Activated CD4-positive, alpha-beta memory T cell treated with anti-CD3 and anti-CD28 coated beads, Interleukin-2, amount 10 ng/mL, durations not matched to agents 7 days and 5 days (primary cell): ENCODE measurements around the gene PPP6R1. TPM values are rescaled to one million over a fixed set of nuclear protein-coding genes. Genes with fewer than 3 reads are reported as not detected.
"Not testable (repeated sequence)": the region's sequence is repeated elsewhere in the genome, so short reads cannot be mapped to it uniquely, and the experiment has no call there.

Experiments
- CTCF ChIA-PET: fragments of 350-600 bp; sonication (Branson Sonifier 250); formaldehyde crosslinking; loops from one replicate; lab custom pipeline; 2021; ENCODE audit warnings: antibody characterized with exemption, inconsistent platforms; lab: Charles Lee
- POLR2A ChIA-PET: fragments of 350-600 bp; sonication (Branson Sonifier 250); formaldehyde crosslinking; loops from one replicate; lab custom pipeline; 2021; ENCODE audit warnings: antibody characterized with exemption; lab: Charles Lee
- DNase-seq: peaks from one replicate; pipeline ENCODE4 v3.0.0-alpha.2; 2020
- H3K27ac Mint-ChIP-seq: one replicate; pipeline ENCODE4 v1.8.0; 2021; ENCODE audit warnings: mild to moderate bottlenecking, mixed read lengths
- H3K27me3 Mint-ChIP-seq: one replicate; pipeline ENCODE4 v1.8.0; 2021; ENCODE audit warnings: mixed read lengths
- H3K36me3 Mint-ChIP-seq: one replicate; pipeline ENCODE4 v1.8.0; 2021; ENCODE audit warnings: low read depth, mixed read lengths
- H3K4me1 Mint-ChIP-seq: one replicate; pipeline ENCODE4 v1.8.0; 2021; ENCODE audit warnings: mixed read lengths
- H3K4me3 Mint-ChIP-seq: one replicate; pipeline ENCODE4 v1.8.0; 2021; ENCODE audit warnings: mild to moderate bottlenecking, mixed read lengths
- H3K9me3 Mint-ChIP-seq: one replicate; pipeline ENCODE4 v1.8.0; 2021; ENCODE audit warnings: mixed read lengths
- total RNA-seq, 2 experiments: library from RNA; stranded (reverse); gene quantifications; one replicate each; pipeline ENCODE4 v1.2.3, GENCODE V29; 2021

The PPP6R1 gene
- total RNA-seq, 2 experiments from 2014 or later: 213 to 229 TPM

- H3K27me3 Mint-ChIP-seq: no peaks in the 10 kb centered on the region
- no peak for DNase-seq
- no peak overlapping the region for H3K27ac Mint-ChIP-seq
- H3K4me3 Mint-ChIP-seq: no peak overlapping the region
- POLR2A ChIA-PET: no interaction called here
- CTCF ChIA-PET: no interaction called here
- peaks cover 6% of the 10 kb centered on the region for H3K4me1 Mint-ChIP-seq
- H3K9me3 Mint-ChIP-seq: no peaks in the 10 kb centered on the region
- H3K36me3 Mint-ChIP-seq: peaks cover 68% of the 10 kb centered on the region
These were observed 28.5 kb downstream of the PPP6R1 start for GRCh38 chr19:55230329-55230728.

DNA sequence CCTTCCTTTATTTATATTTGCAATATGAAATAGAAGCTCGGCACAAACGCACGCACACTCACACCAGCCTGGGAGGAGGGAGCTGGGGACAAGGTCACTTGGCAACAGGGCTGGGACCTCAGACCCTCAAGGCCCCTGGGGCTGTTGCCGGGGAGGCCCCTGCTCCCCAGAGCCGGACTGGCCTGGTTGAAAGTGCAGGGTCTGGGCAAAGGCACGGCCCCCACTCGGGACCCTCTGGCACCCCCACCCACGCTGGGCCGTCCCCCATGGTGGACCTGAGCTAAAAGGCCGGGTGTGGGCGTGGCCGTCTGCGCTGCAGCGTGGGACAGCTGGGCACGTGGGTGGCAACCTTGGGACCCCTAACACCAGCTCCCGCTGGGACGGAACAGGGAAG is 29.0 kb downstream of the PPP6R1 start:
- H3K4me1 Mint-ChIP-seq: peaks cover 6% of the 10 kb centered on the region
- CTCF ChIA-PET: no interaction called here
- POLR2A ChIA-PET: no interaction called here

GRCh38 chr19:55229145-55229788 is 29.6 kb downstream of the PPP6R1 start:
- CTCF ChIA-PET: no interaction called here
- no peak overlapping the region for H3K27ac Mint-ChIP-seq
- POLR2A ChIA-PET: no interaction called here
- H3K36me3 Mint-ChIP-seq: peaks cover 60% of the 10 kb centered on the region
- DNase-seq: no peak
- H3K27me3 Mint-ChIP-seq: no peaks in the 10 kb centered on the region
- peaks cover 6% of the 10 kb centered on the region for H3K4me1 Mint-ChIP-seq
- no peaks in the 10 kb centered on the region for H3K9me3 Mint-ChIP-seq
- no peak overlapping the region for H3K4me3 Mint-ChIP-seq

More for the DNA sequence above, 29.0 kb downstream of the PPP6R1 start:
- H3K36me3 Mint-ChIP-seq: peaks cover 65% of the 10 kb centered on the region
- H3K4me3 Mint-ChIP-seq: no peak overlapping the region
- DNase-seq: no peak
- no peak overlapping the region for H3K27ac Mint-ChIP-seq
- no peaks in the 10 kb centered on the region for H3K9me3 Mint-ChIP-seq
- H3K27me3 Mint-ChIP-seq: no peaks in the 10 kb centered on the region

GRCh38 chr19:55228403-55229031 is 30.3 kb downstream of the PPP6R1 start, which contains the start of gene TMEM86B:
Gene TMEM86B, minus strand, starts transcription at chr19:55228763. Its CDS starts 22 bp downstream, at chr19:55228741.
- H3K36me3 Mint-ChIP-seq: peaks cover 58% of the 10 kb centered on the region

DNA sequence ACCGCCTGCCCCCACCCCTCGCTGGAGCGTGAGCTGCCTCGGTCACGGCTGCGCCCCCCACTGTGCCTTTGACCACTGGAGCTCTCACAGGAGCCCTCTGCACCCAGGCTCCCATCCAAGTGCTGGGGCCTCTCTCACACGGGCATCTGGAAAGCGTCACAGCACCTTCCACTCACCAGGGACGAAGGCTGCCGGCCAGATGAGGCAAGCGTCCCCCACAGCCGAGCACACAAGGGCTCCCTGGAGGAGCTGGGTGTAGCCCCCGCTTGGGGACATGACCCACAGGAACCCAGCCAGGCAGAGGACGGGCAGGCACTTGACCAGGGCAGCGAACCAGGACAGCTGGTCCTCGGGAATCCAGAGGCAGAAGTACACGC is 30.8 kb downstream of the PPP6R1 start:
- peaks cover 5% of the 10 kb centered on the region for H3K4me1 Mint-ChIP-seq
- POLR2A ChIA-PET: interaction anchor here (0.9 to 1.4 kb wide), 3 partner anchors 26 to 31 kb away, joined by 3 to 5 read pairs (median 3); no protein-coding TSS in a partner anchor
- no peak for DNase-seq
- H3K27me3 Mint-ChIP-seq: no peaks in the 10 kb centered on the region
- no peaks in the 10 kb centered on the region for H3K9me3 Mint-ChIP-seq
- H3K36me3 Mint-ChIP-seq: peaks cover 55% of the 10 kb centered on the region
- CTCF ChIA-PET: no interaction called here
- H3K27ac Mint-ChIP-seq: no peak overlapping the region
- H3K4me3 Mint-ChIP-seq: no peak overlapping the region

More at GRCh38 chr19:55228403-55229031, 30.3 kb downstream of the PPP6R1 start, which contains the start of gene TMEM86B:
- no peak for DNase-seq
- no peaks in the 10 kb centered on the region for H3K27me3 Mint-ChIP-seq
- ChIA-PET POLR2A (interaction anchor here (0.9 to 1.3 kb wide), 2 partner anchors 26 to 31 kb away, joined by 3 read pairs; no protein-coding TSS in a partner anchor), CTCF (interaction anchor here (0.6 kb wide), 1 partner anchor 319 kb away, joined by 5 read pairs; no protein-coding TSS in a partner anchor)
- H3K4me3 Mint-ChIP-seq: no peak within 1 kb of the TSS
- no peak within 1 kb of the TSS for H3K27ac Mint-ChIP-seq
- H3K4me1 Mint-ChIP-seq: peaks cover 6% of the 10 kb centered on the region
- no peaks in the 10 kb centered on the region for H3K9me3 Mint-ChIP-seq

DNA sequence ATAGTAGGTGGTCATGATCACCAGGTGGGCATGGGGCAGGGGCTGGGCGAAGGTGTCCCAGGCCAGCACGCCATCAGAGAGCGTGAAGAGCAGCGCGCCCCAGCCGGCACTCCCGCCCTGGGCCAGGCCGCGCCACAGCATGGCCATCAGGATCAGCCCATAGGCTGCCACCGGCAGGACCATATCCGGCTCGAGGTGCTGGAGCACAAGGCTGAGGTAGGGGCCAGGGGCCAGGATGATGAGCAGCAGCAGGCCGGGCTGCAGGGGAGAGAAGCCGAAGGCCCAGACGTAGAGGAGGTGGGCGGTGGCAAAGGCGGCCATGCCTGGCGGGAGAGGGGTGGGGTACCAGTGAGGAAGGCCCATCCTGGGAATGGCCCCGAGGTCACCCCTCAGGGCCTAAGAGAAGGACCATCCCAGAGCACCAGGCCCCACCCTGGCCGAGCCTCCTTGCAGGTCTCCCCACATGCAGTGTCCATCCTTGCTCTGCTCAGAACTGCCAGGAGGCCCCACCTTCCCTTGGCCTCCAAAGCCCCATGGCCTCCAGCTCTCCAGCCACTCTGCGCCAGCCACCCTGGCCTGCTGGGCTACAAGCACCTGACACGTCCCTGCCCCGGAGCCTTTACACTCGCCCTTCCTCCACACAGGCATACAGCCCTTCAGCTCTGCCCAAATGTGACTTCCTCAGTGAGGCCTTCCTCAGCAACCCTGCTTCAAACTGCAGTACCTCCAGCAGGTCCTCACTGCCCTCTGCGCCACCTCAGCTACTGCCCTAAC is 31.4 kb downstream of the PPP6R1 start:
- ChIA-PET CTCF (no interaction called here), POLR2A (interaction anchor here (0.9 to 1.4 kb wide), 3 partner anchors 27 to 32 kb away, joined by 3 to 5 read pairs (median 3); no protein-coding TSS in a partner anchor)
- no peaks in the 10 kb centered on the region for H3K27me3 Mint-ChIP-seq
- no peaks in the 10 kb centered on the region for H3K9me3 Mint-ChIP-seq
- H3K36me3 Mint-ChIP-seq: peaks cover 50% of the 10 kb centered on the region
- peaks cover 2% of the 10 kb centered on the region for H3K4me1 Mint-ChIP-seq
- no peak overlapping the region for H3K27ac Mint-ChIP-seq
- no peak overlapping the region for H3K4me3 Mint-ChIP-seq
- DNase-seq: no peak

DNA sequence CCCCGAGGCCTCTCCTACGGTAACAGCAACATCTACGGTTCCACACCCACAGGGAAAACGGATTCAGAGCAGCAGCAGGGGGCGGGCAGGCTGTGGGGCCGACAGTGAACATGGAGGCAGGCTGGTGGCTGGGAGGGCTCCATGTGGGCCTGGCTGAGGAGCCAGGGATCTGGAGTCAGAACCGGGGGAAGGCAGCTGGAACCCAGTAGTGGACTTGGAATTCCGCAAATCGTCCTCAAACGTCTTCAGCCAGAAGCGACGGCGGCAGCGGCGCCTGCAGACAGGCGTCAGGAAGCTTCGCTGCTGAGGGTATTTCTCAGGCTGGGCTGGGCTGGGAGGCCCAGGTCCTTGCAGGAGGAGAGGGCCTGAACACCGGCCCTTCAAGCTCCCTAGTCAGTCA is 32.0 kb downstream of the PPP6R1 start:
- H3K27me3 Mint-ChIP-seq: no peaks in the 10 kb centered on the region
- no peak for DNase-seq
- no peaks in the 10 kb centered on the region for H3K9me3 Mint-ChIP-seq
- H3K4me1 Mint-ChIP-seq: peaks cover 2% of the 10 kb centered on the region
- POLR2A ChIA-PET: interaction anchor here (1.4 kb wide), 1 partner anchor 29 kb away, joined by 5 read pairs; no protein-coding TSS in a partner anchor
- CTCF ChIA-PET: no interaction called here
- H3K36me3 Mint-ChIP-seq: peaks cover 43% of the 10 kb centered on the region
- no peak overlapping the region for H3K4me3 Mint-ChIP-seq
- no peak overlapping the region for H3K27ac Mint-ChIP-seq

DNA sequence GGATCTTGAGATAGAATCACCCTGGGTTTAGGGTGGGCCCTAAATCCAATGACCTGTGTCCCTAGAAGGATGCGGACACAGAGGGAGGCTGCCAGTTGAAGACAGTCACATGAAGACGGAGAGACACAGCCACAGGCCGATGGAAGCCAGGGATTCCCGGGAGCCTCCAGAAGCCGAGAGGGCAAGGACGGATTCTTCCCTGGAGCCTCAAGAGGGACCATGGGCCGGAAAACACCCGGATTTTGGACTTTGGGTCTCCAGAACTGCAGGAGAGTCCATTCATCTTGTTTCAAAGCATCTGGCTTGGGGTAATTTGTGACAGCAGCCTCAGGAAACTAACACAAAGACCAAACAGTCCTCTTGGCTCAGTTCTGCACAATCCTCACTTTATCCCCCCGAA is 32.5 kb downstream of the PPP6R1 start:
- Mint-ChIP-seq H3K27me3 (no peaks in the 10 kb centered on the region), H3K4me1 (peaks cover 2% of the 10 kb centered on the region), H3K36me3 (peaks cover 47% of the 10 kb centered on the region), H3K4me3 (no peak overlapping the region), H3K9me3 (no peaks in the 10 kb centered on the region), H3K27ac (no peak overlapping the region)
- ChIA-PET CTCF (no interaction called here), POLR2A (no interaction called here)
- DNase-seq: no peak

DNA sequence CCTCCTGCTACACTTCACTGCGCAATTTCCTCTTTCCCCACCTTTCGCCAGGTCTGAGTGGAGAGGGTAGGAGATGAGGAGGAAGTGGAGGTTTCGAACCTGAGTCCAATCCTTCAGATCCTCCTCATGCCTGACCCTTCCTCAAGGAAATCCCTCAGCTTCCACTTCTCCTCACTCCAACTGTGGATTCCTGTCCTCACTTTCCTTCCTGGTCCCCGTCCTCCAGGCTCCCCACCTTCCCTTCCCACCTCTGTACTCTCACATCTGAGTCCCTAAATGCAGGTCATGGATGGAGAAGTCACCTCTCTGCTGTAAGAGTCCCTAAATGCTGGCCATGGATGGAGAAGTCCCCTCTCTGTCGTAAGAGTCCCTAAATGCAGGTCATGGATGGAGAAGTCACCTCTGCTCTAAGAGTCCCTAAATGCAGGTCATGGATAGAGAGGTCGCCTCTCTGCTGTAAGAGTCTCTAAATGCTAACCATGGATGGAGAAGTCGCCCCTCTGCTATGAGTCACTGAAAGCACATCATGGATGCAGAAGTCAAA is 33.3 kb downstream of the PPP6R1 start:
- no peak overlapping the region for H3K27ac Mint-ChIP-seq
- POLR2A ChIA-PET: no interaction called here
- no peak for DNase-seq
- peaks cover 2% of the 10 kb centered on the region for H3K4me1 Mint-ChIP-seq
- H3K36me3 Mint-ChIP-seq: peaks cover 53% of the 10 kb centered on the region
- H3K4me3 Mint-ChIP-seq: no peak overlapping the region
- CTCF ChIA-PET: no interaction called here
- no peaks in the 10 kb centered on the region for H3K27me3 Mint-ChIP-seq
- no peaks in the 10 kb centered on the region for H3K9me3 Mint-ChIP-seq

DNA sequence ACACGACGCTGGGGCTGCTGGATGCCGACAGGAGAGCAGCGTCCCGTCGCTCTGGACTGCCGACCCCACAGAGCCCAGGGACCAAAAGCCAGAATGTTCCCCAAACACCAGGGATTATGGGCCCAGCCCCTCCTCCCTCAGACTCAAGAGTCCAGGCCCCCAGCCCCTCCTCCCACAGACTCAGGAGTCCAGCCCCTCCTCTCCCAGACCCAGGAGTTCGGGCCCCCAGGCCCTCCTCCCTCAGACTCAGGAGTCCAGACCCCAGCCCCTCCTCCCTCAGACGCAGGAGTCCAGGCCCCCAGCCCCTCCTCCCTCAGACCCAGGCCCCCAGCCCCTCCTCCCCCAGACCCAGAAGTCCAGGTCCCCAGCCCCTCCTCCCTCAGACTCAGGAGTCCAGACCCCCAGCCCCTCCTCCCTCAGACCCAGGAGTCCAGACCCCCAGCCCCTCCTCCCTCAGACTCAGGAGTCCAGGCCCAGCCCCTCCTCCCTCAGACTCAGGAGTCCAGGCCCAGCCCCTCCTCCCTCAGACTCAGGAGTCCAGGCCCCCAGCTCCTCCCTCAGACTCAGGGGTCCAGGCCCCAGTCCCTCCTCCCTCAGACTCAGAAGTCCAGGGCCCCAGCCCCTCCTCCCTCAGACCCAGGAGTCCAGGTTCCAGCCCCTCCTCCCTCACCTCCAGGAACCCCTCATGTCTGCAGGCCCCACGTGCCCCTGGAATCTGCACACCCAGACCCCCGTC is 34.0 kb downstream of the PPP6R1 start:
- H3K4me3 Mint-ChIP-seq, H3K4me1 Mint-ChIP-seq, H3K27ac Mint-ChIP-seq, DNase-seq, H3K9me3 Mint-ChIP-seq, CTCF ChIA-PET, POLR2A ChIA-PET, H3K27me3 Mint-ChIP-seq: not testable (repeated sequence)
- peaks cover 50% of the 10 kb centered on the region for H3K36me3 Mint-ChIP-seq

DNA sequence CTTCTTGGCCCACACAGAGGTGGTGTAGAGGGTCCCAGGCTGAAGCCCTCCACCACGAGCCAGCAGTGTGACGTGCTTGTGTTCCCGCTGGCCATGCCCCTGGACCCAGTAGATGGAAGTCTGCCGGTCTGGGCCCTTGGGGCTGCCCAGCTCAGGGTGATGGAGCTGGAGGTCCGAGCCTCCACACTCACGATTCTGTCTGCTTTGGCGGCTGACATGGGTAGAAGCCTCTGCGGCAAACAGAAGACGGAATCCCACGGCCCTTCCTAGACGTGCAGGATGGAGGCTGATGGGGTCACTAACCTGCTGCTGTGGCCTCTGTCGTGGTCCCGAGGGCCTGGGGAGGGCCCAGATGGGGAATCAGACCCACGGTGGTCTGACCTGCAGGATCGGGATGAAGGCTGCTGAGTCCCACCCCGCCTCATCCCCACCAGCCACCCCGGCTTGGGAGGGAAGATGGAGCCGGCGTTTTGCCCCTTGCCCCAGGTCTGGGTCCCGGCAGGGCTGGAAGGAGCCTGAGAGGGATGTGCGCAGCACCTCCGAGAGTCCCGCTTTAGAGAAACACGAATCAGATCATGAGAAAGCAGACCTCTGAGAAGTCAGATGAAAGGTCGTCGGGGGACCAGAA is 34.7 kb downstream of the PPP6R1 start:
- ChIA-PET POLR2A (no interaction called here), CTCF (no interaction called here)
- Mint-ChIP-seq H3K4me1 (peaks cover 2% of the 10 kb centered on the region), H3K4me3 (no peak overlapping the region), H3K27me3 (no peaks in the 10 kb centered on the region), H3K9me3 (peaks cover 4% of the 10 kb centered on the region), H3K27ac (no peak overlapping the region), H3K36me3 (peaks cover 47% of the 10 kb centered on the region)
- DNase-seq: no peak
